Measurements from ENCODE around the gene TAAR6.
"Not testable (repeated sequence)": the region's sequence is repeated elsewhere in the genome, so short reads cannot be mapped to it uniquely, and the experiment has no call there.

TAAR6 gene

DNA sequence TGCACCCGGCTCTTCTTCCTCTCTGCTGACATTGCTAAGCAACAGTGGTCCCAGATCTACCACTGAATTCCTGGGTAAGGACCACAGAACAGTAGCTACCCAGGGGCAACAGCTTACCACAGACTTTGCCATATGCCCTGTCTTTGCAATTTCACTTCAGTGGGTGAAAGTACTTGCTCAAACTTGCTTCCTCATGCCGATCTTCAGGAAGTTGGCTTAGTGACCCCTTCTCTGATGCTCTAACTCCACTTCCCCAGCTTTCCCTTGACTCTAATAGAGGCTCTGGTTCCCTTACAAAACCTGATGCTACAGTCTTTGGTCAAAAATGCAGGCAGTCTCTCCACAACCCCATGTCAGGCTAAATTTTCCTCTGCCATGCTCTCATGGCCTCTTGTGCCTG lies 22.7 kb downstream of the TAAR6 start:
- no peak for DNase-seq

DNA sequence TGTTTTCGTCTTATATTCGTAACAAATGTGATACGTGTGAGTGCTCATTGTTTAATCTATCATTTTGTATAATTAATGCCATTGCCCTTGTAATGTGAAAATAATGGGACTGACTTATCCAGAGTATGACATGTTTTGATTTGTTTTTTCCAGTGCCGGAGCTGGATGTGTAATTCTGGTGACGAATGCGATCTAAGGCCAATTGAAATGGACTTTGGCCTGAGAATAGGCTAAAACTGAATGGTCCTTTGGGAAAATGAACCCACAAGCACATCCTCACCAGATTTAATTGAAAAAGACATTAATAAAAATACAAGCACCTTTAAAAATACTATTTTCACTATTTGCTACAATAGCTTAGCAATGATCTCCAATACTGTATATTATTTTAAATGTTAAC lies 26.1 kb downstream of the TAAR6 start:
- no peak for DNase-seq

DNA sequence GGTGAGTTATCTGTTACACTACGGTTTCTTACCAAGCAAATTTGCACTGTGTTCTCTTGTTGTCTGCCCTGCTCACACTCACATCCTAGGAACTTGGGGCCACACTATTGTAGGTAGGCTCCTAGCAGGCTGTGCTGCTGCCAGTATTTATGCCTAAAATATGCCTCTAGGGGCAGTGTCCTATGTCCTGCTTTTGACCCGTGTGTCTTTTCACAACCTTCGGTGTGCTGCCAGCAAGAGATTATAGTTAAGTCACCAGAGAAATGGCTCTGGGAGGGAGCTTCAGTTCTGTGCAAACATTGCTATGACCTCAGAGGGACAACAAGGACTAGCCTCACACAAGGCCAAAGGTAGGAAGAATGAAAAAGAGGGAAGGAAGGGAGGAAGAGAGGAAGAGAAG lies 28.4 kb downstream of the TAAR6 start:
- no peak for DNase-seq

DNA sequence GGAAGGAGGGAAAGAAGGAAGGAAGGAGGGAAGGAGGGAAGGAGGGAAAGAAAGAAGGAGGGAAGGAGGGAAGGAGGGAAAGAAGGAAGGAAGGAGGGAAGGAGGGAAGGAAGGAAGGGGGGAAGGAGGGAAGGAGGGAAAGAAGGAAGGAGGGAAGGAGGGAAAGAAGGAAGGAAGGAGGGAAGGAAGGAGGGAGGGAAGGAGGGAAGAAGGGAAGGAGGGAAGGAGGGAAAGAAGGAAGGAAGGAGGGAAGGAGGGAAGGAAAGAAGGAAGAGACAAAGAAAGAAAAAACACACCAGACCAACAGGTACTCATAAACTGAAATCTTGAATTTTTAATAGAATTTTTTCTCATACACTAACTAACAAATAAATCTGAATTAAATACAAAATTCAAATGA lies 30.8 kb downstream of the TAAR6 start:
- DNase-seq: not testable (repeated sequence)

DNA sequence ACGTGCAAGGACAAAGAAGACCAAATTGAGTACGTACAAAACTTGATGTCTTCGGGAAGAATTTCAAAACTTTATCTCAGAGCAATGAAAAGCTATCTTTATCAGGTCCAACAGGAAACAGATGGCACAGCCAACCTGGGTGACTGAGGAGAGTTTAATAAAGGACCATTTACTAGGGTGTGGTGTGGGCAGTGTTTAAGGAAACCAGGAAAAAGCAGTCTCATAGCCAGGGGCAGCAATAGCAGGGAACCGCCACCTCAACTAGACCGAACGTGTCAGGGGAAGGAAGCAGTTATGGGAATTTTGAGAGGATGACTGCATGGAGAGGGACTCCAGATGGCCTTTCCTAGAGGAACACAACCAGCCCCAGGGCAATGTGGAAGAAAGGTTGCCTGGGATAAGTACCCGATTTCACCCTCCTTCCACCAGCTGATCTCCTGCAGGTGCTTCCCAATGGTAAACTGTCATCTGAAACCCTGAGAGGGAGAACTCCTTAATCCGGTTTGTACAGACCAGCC lies 34.6 kb downstream of the TAAR6 start:
- DNase-seq: no peak

DNA sequence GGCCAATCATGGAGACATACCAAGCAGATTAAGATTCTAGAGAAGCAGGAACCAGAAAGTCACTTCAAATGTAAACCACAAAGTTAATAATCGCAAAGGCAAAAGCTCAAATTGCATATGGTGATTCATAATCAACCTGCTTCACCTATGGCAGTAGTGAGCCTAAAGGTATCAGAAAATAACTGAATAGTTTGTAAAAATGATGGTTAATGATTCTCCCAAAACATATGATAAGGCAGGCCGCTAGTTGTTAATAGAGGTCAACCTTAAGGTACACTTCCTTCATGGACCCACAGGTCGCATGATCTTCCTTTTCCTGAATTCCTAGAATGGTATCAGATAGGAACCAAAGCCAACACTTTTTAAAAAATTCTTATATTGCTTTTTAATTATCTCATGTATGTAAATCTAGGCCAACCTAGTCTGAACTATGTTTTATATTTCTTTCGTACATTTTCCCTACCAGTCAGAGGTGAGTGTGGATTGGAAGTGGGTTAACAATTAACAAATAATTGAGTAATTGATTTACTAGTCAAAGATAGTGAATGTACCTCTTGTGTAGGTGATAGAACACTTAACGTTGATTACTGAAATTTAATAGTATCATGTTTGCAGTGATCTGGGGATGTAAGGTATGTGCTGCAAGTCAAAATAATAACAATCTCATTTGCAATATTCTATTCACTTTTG lies 37.6 kb downstream of the TAAR6 start:
- no peak for DNase-seq

DNA sequence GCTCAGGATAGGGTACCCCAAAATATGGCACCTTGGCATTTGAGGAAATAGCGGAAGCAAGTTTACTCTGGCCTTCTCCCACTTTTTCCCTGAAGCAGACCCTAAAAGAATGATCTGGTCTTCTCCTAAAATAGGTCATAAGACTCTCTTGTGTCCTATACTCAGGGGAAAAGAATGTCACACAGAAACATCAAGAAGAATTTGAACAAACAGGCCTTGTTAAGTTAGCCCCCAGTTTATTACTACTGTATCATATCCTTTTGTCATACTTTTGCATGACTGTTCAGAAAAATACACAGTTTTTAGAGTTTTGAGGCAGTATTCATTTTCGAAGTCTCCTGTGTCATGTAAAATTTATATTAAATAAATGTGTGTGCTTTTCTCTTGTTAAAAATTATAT lies 41.5 kb downstream of the TAAR6 start:
- no peak for DNase-seq

DNA sequence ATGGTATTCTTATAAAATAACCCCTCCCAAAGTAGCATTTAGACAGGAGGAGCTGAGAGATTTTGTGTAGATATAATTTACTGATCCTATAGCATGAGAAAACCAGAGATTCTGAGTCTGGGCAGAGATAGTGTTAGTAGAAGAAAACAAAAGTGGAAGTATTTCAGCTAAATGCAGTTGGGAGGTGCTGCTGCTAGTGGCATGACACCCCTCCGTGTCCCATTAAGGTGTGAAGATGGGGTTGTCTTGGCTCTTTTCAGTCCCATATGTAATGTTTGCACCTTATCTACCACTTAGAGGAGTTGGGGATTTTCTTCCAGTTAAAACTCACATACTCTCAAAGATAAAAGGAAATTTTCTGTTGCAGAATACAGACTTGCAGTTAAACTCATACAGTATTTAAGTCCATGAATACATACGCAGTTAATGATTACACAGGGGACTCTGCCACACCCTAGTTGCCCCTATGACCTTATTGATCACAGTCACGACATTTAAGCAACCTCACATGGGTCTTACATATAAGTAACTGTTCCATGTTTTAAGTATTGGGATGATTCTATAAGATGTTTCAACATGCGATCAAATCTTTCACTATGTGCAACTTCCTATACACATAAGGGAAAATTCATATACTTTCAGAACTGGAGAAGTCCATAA lies 42.5 kb downstream of the TAAR6 start:
- peak; percentile 23 for DNase-seq

DNA sequence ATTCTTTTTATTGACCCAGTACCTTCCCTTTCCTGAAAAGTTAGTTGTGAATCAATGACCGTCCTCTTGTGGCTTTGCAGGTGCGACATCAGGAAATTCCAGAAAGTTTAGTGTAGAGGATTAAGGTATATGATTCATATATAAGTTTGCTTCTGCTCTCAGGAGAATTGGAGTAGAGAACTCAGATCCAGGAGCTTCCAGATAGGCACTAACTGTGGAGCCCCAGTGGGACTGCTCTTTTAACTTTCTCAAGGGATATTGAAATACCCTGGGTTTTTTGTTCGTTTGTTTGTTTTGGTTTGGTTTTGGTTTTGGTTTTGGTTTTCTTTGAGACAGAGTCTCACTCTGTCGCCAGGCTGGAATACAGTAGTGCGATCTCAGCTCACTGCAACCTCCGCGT lies 44.4 kb downstream of the TAAR6 start:
- DNase-seq: peak; percentile 10

DNA sequence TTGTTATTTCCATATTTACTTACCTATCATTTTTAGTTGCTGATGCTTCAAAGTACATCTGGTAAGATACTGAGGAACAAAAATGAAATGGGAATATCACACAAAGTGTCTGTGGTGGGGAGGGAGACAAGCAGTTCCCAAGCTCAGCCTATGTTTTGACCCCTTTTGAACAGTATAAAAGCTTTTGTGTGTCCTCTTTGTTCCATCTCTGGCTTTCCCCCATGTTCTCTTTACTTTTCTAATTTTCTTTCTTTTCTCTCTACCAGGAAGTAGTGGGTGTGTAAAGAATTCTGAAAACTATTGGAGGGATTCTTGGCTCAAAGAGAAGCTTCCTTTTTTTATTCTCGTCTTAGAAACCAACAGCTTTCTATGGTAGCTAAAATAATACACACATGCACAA lies 46.6 kb downstream of the TAAR6 start:
- no peak for DNase-seq
